NCI-H1417 (cell line): ENCODE results near the gene CALY.
A peak's percentile ranks its signal among the peaks of the same experiment; 100 is the strongest.

ENCODE experiments used
- DNase-seq, 3 experiments: peaks; one replicate each; lab custom pipeline; 2025; lab: John Stamatoyannopoulos, UW

The CALY gene

GRCh38 chr10:133366751-133367150, 30.1 kb upstream of the CALY start:
- no peak for DNase-seq

DNA sequence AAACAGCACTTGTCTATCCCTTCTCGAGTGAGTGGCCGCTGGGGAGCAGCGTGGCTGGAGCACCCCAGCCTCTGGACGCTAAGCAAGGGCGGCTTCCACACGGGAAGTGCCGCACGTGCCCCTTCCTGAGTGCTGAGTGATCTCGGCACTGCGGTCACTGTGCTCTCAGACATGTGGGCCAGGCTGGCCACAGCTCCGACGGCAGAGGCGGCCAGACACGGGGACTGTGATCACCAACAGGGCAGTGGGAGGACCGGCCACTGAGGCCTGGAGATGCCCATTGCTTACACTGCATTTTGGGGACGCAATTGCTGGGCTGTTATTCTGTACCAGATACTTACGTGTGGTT, 29.4 kb upstream of the CALY start:
- DNase-seq = no peak

- no peak for DNase-seq
Measured at GRCh38 chr10:133365461-133366129, 28.9 kb upstream of the CALY start.

- DNase-seq = no peak
Measured at GRCh38 chr10:133364645-133365431, 28.1 kb upstream of the CALY start.

- DNase-seq = no peak
Measured at GRCh38 chr10:133362846-133363245, 26.1 kb upstream of the CALY start.

DNA sequence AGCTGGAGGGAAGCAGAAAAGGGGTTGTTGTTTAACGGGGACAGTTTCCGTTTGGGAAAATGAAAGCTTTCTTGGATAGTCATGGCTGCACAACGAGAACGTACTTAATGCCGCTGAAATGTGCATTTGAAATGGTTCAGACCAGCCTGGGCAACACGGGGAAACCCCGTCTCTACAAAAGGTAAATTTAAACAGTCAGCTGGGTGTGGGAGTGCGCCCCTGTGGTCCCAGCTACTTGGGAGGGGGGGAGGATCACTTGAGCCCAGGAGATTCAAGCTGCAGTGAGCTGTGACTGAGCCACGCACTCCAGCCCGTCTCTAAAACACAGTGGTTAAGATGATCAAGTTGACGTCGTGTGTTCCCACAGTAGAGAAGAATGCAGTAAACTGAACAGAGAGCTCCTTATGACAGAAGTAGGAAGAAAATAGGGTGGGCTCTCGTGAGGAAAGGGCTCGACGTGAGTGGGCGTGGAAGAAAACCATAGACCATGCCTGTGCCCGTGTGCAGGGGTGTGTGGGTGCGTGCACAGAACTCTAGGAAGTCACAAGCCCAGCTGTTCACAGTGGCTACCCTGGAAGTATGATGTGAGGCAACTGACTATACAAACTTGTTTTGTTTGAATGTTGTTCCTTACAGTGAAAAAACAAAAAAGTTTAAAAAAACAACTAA, 25.2 kb upstream of the CALY start:
- no peak for DNase-seq

DNA sequence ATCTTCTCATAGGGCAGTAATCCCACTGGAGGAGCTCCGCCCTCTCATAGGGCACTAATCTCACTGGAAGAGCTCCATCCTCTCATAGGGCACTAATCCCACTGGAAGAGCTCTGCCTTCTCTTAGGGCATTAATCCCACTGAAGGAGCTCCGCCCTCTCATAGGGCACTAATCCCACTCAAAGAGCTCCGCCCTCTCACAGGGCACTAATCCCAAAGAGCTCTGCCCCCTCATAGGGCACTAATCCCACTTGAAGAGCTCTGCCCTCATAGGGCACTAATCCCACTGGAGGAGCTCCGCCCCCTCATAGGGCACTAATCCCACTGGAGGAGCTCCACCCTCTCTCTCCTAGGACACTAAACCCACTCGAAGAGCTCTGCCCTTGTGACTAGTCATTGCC, 24.5 kb upstream of the CALY start:
- DNase-seq = no peak

GRCh38 chr10:133359972-133360610, 23.4 kb upstream of the CALY start:
- DNase-seq = no peak

GRCh38 chr10:133359554-133359971, 22.9 kb upstream of the CALY start:
- DNase-seq = peak; percentile 37 to 70 (median 53)

- DNase-seq = no peak
Measured at GRCh38 chr10:133358925-133359310, 22.2 kb upstream of the CALY start.

DNA sequence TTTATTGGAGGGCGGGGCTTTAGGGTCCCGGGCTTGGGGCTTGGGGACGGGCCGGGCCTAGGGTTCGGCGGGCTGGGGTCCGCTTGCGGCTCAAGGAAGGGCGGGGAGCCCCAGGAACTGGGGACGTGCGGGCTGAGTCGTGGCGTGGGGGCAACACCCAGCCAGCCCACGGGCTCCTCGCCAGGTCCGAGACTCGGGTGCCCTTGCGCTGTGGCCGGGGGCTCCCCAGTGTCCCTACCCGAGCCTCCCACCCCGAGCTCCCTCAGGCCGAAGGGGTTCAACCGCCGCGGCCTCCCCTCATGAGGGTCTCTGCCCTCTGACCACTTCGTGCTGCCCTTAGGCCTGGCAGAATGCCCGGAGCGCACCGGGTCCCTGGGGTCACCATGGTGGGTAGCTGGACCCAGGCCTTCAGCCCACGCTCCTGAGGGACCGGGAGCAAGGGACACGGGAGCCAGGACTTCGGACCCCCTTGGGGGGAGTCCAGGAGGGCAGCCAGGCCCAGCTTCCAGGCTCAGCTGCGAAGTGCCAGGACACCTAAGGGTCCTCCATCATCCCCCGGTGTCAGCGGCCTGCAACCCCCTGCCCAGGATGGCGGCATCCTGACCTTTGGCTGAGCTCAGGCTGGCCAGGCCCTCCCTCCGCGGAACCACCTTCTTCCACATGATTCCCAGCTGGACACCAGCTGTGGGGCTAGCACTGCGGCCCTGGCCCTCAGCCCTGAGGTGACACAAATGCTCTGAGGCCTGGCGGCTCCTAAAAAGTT, 21.6 kb upstream of the CALY start:
- DNase-seq = no peak

GRCh38 chr10:133357285-133358161, 20.8 kb upstream of the CALY start, which contains the start of gene FUOM:
Gene FUOM (minus strand): TSS chr10:133358019. CDS start chr10:133358007, 12 bp downstream.
- peak in 2 of 3 experiments; percentile 35 to 59 for DNase-seq

- DNase-seq = no peak
Measured at GRCh38 chr10:133356549-133357284, 20.0 kb upstream of the CALY start.

DNA sequence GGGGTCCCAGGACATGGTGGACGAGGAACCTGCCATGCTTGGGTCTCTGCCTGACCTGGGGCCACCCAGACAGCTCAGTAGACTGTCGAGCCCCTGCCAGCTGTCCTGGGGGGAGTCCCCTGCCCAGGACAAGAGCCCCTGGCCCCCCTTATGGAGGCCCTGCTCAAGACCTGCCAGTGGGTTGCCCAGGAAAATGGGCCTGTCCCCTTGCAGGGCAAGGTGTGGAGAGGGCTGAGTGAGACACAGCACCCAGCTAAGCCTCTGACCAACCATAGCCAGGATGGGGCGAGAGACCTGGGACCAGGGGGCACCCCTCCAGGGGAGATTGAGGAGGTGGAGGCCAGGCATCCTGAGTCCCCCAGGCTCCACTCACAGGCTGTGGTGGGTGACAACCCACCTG, 19.3 kb upstream of the CALY start:
- no peak for DNase-seq

GRCh38 chr10:133355266-133355665, 18.6 kb upstream of the CALY start:
- DNase-seq = no peak

- DNase-seq = no peak
Measured at GRCh38 chr10:133354672-133355240, 18.1 kb upstream of the CALY start.

DNA sequence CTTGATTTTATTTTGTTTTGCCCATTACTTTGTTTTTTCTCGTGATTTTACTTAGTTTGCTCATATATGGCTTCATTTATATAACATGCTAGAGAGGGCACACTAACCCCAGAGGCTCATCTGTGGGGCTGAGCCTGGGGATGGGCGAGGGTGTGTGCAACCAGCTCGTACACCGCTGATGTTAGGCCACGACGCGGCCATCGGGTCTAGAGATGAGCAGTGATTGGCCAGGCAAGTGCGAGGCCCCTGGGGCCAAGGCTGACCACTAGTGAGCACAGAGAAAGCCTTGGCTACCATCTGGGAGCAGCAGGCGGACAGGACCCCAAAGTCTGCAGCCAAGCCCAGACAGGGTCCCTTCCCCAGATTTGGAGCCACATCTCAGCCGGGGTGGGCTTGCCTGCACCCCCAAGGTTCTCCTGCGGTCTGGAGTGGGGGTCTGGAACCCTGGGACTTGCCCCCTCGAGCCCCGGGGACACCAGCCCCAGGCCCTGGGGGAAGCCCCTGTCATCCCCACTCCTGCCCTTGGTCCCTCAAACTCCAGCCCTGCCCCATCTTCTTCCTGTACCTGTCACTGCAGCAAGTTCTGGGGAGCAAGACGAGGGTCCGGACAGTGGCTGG, 17.4 kb upstream of the CALY start:
- DNase-seq = no peak

GRCh38 chr10:133353202-133353959, 16.7 kb upstream of the CALY start:
- DNase-seq = no peak
